Hepatocyte (in vitro differentiated cells): Measurements from ENCODE around the gene HEXD. TPM values are rescaled to one million over a fixed set of nuclear protein-coding genes. Genes with fewer than 3 reads are reported as not detected.
"Not testable (repeated sequence)": the region's sequence is repeated elsewhere in the genome, so short reads cannot be mapped to it uniquely, and the experiment has no call there.

Experiments
- DNase-seq: peaks from one replicate; pipeline ENCODE4 v3.0.0-alpha.2; 2016; ENCODE audit warnings: low spot score
- H2AFZ ChIP-seq: fragments of 200-600 bp; sonication (generic); 2 replicates; pipeline ENCODE4 v1.6.0; 2016; ENCODE audit warnings: antibody characterized with exemption, mild to moderate bottlenecking
- H3K27ac ChIP-seq: fragments of 200-600 bp; sonication (generic); 2 replicates; pipeline ENCODE4 v1.5.1; 2016; ENCODE audit warnings: mild to moderate bottlenecking
- H3K27me3 ChIP-seq: fragments of 200-600 bp; sonication (generic); 2 replicates; pipeline ENCODE4 v1.6.1; 2016
- H3K36me3 ChIP-seq: fragments of 200-600 bp; sonication (generic); replicated peaks from 2 replicates; pipeline ENCODE4 v1.5.1; 2016; ENCODE audit warnings: low read depth; ENCODE audit not compliant: insufficient read depth
- H3K4me1 ChIP-seq: fragments of 200-600 bp; sonication (generic); 2 replicates; pipeline ENCODE4 v1.5.1; 2016; ENCODE audit warnings: mild to moderate bottlenecking, moderate library complexity; ENCODE audit not compliant: insufficient read depth
- H3K4me2 ChIP-seq: fragments of 200-600 bp; sonication (generic); 2 replicates; pipeline ENCODE4 v1.6.0; 2016
- H3K4me3 ChIP-seq: fragments of 200-600 bp; sonication (generic); 2 replicates; pipeline ENCODE4 v1.5.1; 2016; ENCODE audit warnings: mild to moderate bottlenecking
- H3K79me2 ChIP-seq: fragments of 200-600 bp; sonication (generic); 2 replicates; pipeline ENCODE4 v1.6.0; 2017; ENCODE audit warnings: mild to moderate bottlenecking
- H3K9me2 ChIP-seq: fragments of 200-600 bp; sonication (generic); replicated peaks from 2 replicates; pipeline ENCODE4 v1.6.0; 2017; ENCODE audit warnings: mild to moderate bottlenecking; ENCODE audit not compliant: insufficient read depth
- H3K9me3 ChIP-seq: fragments of 200-600 bp; sonication (generic); 2 replicates; pipeline ENCODE4 v1.5.1; 2016; ENCODE audit warnings: low read depth, mild to moderate bottlenecking
- H4K20me1 ChIP-seq: fragments of 200-600 bp; sonication (generic); 2 replicates; pipeline ENCODE4 v1.6.0; 2016; ENCODE audit warnings: mild to moderate bottlenecking; ENCODE audit not compliant: insufficient read depth, poor library complexity, severe bottlenecking
- CTCF ChIP-seq: fragments of 200-600 bp; sonication (generic); IDR thresholded peaks from 2 replicates; pipeline ENCODE4 v1.5.1; 2016; ENCODE audit warnings: antibody characterized with exemption, mild to moderate bottlenecking; ENCODE audit not compliant: poor library complexity
- EZH2 ChIP-seq: fragments of 200-600 bp; sonication (generic); IDR thresholded peaks from 2 replicates; pipeline ENCODE4 v1.6.1; 2016; ENCODE audit warnings: antibody characterized with exemption, mild to moderate bottlenecking, borderline replicate concordance
- EZH2phosphoT487 ChIP-seq: fragments of 200-600 bp; sonication (generic); IDR thresholded peaks from one replicate; pipeline ENCODE4 v1.6.1; 2018; ENCODE audit warnings: antibody characterized with exemption, mild to moderate bottlenecking, low read depth, moderate library complexity; ENCODE audit not compliant: unreplicated experiment, severe bottlenecking
- WGBS: methylation state at CpG from one replicate; pipeline ENCODE4 v1.1.6; 2016; ENCODE audit warnings: low lambda C conversion rate; ENCODE audit errors: missing lambda C conversion rate; 5-methylcytosine and 5-hydroxymethylcytosine counted together
- polyA plus RNA-seq: library from polyadenylated mRNA; unstranded; fragments of >200 nt; fragmentation: Nextera tagmentation; extraction: Ambion mirVana; gene quantifications from 2 replicates; pipeline ENCODE4 v1.2.1, GENCODE V29; 2016
- total RNA-seq: library from RNA; depleted of rRNA; stranded (reverse); fragments of >200 nt; gene quantifications from 2 replicates; pipeline ENCODE4 v1.2.3, GENCODE V29; 2014

Gene HEXD
- total and polyA plus RNA-seq, 2 experiments from 2014 or later, result 32.6 to 46.0 TPM

DNA sequence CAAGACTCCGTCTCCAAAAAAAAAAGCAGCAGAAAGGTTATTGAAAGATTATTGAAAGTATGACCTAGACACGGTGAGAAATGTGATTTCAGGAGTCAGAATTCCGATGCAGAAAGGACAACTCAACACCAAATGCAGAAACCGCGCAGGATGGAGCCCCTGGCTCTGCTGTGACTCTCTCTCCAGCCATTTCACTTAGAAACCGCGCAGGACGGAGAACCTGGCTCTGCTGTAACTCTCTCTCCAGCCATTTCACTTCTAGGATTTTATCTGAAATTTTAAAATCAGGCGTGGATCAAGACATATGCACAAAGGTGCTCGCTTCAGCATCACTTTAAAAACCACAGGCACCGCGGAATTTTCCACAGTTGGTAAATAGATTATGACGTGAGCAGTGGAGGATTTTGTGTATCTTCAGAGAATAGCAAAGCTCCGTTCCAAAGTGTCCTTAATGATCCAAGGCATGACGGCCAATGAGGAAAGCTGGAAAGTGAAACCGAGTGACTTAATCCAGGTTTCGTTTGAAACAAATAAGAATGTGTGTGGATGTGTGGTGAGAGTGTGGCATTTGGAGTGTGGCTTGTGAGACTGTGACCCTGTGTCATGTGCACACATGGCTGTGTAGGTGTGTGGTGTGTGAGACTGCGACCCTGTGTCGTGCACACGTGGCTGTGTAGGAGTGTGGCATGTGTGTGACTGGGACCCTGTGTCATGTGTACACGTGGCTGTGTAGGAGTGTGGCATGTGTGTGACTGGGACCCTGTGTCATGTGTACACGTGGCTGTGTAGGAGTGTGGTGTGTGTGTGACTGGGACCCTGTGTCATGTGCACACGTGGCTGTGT, 37.1 kb upstream of the HEXD start:
- peaks cover 6% of the 10 kb centered on the region for H3K4me1 ChIP-seq
- H3K36me3 ChIP-seq, result no peaks in the 10 kb centered on the region
- H3K4me2 ChIP-seq, result no peak overlapping the region
- H3K27me3 ChIP-seq, result no peaks in the 10 kb centered on the region
- no peaks in the 10 kb centered on the region for H4K20me1 ChIP-seq
- H3K27ac ChIP-seq, result no peak overlapping the region
- TF ChIP-seq CTCF (no peak), EZH2phosphoT487 (no peak), EZH2 (no peak)
- no peak overlapping the region for H3K4me3 ChIP-seq
- no peaks in the 10 kb centered on the region for H3K9me3 ChIP-seq
- DNase-seq, result no peak
- H3K9me2 ChIP-seq, result no peaks in the 10 kb centered on the region
- H3K79me2 ChIP-seq, result no peaks in the 10 kb centered on the region
- no peak overlapping the region for H2AFZ ChIP-seq
- 74% methylated on average over 22 of the region's 23 CpGs for WGBS

GRCh38 chr17:82381703-82382009, 36.5 kb upstream of the HEXD start:
- not testable (repeated sequence) for H3K27ac ChIP-seq, H2AFZ ChIP-seq, H3K27me3 ChIP-seq, H3K79me2 ChIP-seq, H3K9me2 ChIP-seq, H4K20me1 ChIP-seq, H3K9me3 ChIP-seq, H3K36me3 ChIP-seq, H3K4me1 ChIP-seq, H3K4me3 ChIP-seq, H3K4me2 ChIP-seq, DNase-seq
- 83% methylated on average over 10 of the region's 10 CpGs for WGBS

DNA sequence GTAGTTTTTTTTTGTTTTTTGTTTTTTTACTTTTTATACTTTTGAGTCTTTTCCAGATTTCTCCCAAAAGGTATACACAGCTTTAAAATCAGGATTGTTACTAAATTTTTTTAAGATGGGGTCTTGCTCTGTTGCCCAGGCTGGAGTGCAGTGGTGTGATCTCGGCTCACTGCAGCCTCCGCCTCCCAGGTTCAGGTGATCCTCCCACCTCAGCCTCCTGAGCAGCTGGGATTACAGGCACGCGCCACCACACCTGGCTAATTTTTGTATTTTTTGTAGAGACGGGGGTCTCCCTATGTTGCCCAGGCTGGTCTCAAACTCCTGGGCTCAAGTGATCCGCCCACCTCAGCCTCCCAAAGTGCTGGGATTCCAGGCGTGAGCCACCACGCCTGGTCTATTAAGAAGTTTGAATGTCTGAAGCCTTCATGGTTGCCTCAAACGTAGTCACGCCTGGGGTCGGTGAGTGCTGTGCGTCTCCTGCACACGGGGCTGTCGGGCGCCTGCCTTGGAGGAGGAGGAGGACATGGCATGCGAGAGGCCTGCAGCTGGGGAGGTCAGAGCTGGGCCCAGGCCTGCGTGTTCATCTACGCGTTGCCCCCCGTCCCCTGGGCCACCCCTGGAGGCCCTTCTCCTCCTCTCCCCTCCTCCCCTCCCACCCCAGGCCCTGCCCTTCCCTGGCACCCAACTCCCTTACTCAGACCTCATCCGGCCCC, 35.8 kb upstream of the HEXD start:
- peaks cover 14% of the 10 kb centered on the region for H3K4me1 ChIP-seq
- H3K4me3 ChIP-seq, H2AFZ ChIP-seq, H3K4me2 ChIP-seq, H3K9me3 ChIP-seq, H4K20me1 ChIP-seq, H3K9me2 ChIP-seq, H3K79me2 ChIP-seq, DNase-seq, H3K27ac ChIP-seq, H3K36me3 ChIP-seq, H3K27me3 ChIP-seq: not testable (repeated sequence)
- WGBS, result 88% methylated on average over 18 of the region's 21 CpGs

DNA sequence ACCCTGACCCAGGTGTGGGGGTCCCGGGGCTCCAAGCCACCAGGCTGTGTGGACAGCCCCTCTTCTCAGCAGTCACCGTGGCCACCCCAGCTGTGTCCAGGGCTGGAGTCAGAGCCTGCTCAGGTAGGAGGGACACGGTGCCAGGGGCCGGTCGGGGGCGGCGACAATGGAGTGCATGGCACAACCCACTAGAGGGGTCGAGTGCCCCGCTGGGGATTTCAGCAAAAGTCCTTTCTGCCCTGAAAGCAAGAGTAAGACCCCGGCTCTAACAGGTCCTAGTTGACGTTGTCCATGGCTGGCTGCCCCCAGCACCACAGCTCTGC, 35.3 kb upstream of the HEXD start:
- H3K27me3 ChIP-seq, result no peaks in the 10 kb centered on the region

More for the DNA sequence above, 35.3 kb upstream of the HEXD start:
- WGBS, result 95% methylated on average over 9 of the region's 11 CpGs
- H3K36me3 ChIP-seq, result no peaks in the 10 kb centered on the region
- no peaks in the 10 kb centered on the region for H3K79me2 ChIP-seq
- H3K4me2 ChIP-seq, result no peak overlapping the region
- no peaks in the 10 kb centered on the region for H3K9me3 ChIP-seq
- no peak overlapping the region for H2AFZ ChIP-seq
- no peak overlapping the region for H3K27ac ChIP-seq
- H3K4me1 ChIP-seq, result peaks cover 14% of the 10 kb centered on the region
- no peak overlapping the region for H3K4me3 ChIP-seq
- TF ChIP-seq CTCF (no peak), EZH2 (no peak), EZH2phosphoT487 (no peak)
- DNase-seq, result no peak
- no peaks in the 10 kb centered on the region for H4K20me1 ChIP-seq
- no peaks in the 10 kb centered on the region for H3K9me2 ChIP-seq
